Epithelial cell of prostate (primary cell): ENCODE measurements around the gene DCPS.
A peak's percentile ranks its signal among the peaks of the same experiment; 100 is the strongest.
"Not testable (repeated sequence)": the region's sequence is repeated elsewhere in the genome, so short reads cannot be mapped to it uniquely, and the experiment has no call there.

Experiments
- DNase-seq: peaks from one replicate; pipeline ENCODE4 v3.0.0-alpha.2; 2011; ENCODE audit warnings: low read depth, low spot score
- H3K27ac ChIP-seq: fragments of 450-650 bp; 2 replicates; pipeline ENCODE4 v1.5.1; 2017; ENCODE audit warnings: mild to moderate bottlenecking

The DCPS gene

DNA sequence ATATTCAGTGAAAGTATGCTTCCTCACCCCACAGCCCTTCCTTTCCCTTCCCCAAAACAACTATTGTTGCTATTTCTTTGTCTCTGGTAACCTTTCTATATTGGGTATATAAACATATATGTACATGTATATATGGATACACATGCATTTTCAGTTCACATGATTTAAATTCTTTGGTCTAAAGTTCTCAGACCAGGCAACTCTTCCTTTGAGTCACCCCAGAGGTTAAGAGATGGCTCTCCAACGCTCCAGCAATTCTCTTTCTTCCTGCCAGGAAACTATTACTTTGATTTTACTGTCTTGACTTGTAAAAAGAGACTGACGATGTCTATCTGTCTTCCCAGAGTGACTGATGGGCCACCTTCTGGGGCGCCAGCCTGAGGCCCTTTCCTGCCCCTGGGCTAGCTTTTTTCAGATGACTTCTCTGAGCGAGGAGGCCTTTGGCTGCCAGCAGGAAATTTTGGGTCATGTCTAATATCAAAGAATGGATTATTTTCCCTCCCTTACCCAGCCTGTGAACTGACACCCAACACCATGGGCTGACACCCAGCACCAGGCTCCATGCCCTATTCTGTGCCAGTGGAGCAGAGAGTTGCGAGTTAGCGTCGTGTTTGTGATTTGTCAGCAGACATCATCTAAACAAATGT lies 37.2 kb downstream of the DCPS start:
- peak overlapping the region; percentile 10 for H3K27ac ChIP-seq
- DNase-seq, result no peak

DNA sequence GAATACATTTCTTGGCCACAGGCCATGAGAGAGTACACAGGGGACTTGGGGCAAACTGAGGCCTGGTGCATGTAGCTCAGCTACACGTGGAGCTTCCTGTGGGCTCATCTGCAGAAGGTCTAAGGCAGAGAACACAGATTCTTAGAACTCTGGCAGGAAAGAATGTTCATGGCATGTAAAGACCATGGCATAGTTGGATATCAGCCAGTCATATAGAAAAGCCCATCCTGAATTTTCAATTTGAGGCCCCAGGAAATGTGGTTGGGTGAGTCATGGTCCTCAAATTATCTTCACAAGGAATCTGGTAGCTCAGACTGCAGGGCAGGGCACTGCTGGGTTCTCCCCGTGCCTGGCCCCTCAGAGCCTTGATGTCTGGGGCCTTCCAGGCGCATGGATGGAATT lies 37.9 kb downstream of the DCPS start:
- DNase-seq, result no peak
- peak overlapping the region; percentile 10 for H3K27ac ChIP-seq

DNA sequence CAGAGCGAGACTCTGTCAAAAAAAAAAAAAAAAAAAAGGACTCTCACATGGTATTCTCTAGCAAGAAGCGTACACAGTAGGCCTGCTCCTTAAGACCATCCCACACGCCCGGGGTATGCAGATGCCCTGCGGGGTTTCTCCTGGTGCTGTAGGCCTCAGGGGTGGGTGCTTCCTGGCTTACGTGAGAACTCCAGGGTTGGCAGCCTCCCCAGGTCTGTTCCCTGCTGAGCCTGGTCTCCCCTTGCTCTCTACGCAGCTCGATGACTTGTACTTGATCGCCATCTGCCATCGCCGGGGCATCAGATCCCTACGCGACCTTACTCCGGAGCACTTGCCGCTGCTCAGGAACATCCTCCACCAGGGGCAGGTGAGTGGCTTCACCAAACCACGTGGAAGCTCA lies 39.2 kb downstream of the DCPS start:
- no peak overlapping the region for H3K27ac ChIP-seq
- DNase-seq, result no peak

DNA sequence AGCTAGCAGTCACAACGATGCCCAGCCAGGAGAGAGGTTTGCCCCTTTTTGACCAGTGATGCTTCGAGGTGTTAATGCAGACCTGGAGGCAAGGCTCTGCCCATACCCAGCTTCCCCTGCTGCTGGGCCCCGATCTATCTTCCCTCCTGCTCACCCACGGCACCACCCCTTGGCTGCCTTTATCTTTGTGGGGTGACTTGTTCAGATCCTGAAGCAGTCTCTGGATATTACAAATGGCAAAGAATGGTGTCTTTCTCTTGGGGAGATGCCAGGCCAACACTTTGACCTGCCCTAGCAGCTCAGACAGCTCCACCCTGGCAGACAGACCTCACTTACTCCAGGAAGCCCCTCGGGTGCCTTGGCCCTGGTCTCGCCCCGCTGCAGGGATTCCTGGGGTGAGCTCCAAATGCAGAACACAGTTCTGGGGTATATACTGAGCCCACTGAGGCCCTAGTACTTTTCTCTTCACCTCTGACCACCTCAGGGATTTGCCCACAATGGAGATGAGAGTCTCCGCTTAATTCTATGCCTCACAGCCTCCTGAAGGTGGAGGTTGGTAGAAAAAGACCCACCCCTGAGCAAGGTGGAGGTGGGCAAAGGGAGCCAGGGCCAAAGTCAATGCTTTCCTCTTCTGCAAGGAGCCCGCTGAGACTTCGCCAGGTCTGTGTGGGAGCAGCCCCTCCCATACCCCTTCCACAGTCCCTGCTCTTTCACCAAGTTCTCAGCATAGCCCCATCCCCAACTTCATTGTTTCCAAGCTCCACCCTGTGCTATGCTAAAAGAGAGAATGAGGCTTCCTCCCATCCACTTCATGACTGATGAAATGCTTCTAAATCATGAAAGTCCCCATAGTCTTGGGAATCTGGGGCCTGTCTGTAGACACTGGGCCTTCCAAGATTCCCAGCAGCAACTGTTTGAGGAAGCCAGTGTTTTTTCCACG lies 40.6 kb downstream of the DCPS start:
- DNase-seq, result no peak
- no peak overlapping the region for H3K27ac ChIP-seq

DNA sequence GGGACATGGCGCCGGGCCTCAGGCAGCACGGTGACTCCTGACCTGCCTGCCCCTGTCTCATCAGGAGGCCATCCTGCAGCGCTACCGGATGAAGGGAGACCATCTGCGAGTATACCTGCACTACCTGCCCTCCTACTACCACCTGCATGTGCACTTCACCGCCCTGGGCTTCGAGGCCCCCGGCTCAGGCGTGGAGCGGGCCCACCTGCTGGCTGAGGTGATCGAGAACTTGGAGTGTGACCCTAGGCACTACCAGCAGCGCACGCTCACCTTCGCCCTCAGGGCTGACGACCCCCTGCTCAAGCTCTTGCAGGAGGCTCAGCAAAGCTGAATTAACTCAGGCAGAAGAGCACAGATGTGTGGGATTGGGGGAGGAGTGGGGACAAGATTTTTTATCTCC lies 41.4 kb downstream of the DCPS start:
- H3K27ac ChIP-seq, result peak overlapping the region; percentile 30
- no peak for DNase-seq

DNA sequence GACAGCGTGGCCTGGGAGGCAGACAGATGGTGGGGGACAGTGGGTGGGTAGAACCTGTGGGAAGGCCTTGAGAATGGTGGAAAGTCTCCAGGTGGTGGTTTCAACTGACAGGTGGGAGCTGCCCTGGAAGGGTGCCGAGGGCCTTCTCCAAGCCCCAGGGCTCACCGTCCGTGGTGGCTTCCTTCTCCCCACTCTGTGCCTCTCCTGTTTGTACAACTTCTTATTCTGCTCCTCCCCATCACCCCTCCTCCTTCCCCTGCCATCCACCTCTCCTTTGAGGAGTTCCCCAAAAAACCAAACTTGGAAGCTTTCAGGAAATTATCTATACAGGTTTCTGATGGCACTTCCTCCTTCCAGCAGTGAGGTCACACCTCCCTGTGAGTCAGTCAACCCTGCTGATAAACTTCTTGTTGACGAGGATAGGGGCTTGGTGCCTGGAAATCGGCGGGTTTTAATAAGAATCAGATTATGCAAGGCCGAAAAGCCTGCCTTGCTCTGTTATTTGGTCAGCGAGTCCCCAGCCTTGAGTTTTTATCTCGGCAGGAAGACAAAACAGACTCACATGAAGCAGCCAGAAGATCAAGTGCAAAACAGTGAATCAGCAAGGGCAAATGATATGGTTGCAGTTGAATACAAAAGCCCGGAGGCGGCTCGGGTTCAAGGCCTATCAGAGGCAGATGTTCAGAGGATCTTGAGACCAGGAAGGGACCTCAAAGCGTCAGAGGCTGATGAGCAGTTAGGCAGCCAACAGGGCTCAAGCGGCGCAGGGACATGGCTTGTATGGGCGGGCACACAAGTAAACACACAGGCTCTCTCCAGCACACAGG lies 42.1 kb downstream of the DCPS start:
- H3K27ac ChIP-seq, result peak overlapping the region; percentile 30
- DNase-seq, result no peak

DNA sequence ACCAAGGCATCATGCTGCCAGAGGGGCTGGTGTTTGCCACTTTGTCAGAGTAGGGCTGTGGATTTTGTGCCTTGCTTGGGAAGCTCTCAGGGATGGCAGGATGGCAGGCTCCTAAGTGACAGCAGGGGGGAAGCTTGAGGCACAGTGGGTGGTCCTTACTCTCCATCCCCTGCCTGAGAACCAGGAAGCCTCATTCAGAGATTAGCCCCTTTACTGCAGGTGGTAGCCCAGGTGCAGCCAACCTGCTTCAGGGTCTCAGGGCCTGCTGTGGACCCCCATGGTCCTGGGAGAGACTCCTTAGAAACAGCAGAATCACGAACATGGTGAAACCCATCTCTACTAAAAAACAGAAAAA lies 42.7 kb downstream of the DCPS start:
- H3K27ac ChIP-seq, result peak overlapping the region; percentile 30

DNA sequence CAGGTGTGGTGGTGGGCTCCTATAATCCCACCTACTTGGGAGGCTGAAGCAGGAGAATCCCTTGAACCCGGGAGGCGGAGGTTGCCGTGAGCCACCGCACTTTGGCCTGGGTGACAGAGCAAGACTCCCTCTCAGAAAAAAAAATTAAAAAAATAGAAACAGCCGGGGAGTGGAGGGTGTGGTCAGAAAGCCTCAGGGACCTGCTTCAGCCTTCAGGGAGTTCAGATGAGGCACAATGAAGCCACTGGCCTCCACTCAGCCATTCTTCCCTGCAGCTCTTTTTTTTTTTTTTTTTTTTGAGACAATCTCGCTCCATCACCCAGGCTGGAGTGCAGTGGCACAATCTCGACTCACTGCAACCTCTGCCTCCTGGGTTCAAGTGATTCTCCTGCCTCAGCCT lies 43.1 kb downstream of the DCPS start:
- H3K27ac ChIP-seq, DNase-seq: not testable (repeated sequence)

More for the DNA sequence above, 42.7 kb downstream of the DCPS start:
- no peak for DNase-seq

DNA sequence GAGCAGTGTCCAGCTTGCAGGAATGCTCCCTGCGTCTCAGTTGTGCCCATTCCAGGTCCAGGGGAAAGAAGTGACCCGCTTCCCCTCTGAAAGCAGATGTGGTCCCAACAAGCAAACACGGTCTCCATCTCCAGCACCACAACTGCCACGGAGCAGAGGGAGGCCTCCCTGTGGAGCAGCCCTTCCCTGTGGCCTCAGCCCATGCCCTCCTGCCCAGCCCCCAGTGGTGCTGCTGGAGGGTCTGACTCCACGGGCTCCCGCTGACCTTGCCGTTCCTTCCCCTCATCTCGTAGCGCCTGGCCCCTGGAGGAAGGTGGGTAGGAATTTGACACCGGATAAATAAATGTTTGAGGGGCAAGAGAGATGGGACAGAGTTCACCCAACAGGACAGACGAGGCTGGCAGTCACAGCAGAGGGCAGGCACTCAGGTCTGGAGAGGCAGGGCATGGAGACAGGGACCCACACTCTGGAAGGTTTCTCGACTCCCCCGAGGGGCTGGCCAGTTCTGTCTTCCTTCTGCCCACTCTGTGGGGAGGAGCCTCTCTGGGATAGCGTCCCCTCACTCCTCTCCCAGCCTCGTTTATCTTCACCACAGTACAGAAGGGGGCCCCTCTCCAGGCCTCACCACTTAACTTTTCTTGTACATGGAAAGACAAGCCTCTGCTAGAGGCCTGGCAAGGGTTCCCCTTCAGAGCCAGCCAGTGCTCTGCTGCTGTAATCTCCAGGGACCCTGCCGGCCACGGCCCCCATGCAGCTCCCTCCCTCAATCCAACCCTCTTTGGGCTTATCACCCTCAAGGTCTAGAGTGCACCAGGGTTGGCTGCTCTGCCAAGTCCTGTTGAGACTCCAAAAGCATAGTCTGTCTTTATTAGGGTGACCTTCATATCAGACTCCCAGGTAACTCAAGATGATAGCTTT lies 44.1 kb downstream of the DCPS start:
- no peak overlapping the region for H3K27ac ChIP-seq
- DNase-seq, result no peak

DNA sequence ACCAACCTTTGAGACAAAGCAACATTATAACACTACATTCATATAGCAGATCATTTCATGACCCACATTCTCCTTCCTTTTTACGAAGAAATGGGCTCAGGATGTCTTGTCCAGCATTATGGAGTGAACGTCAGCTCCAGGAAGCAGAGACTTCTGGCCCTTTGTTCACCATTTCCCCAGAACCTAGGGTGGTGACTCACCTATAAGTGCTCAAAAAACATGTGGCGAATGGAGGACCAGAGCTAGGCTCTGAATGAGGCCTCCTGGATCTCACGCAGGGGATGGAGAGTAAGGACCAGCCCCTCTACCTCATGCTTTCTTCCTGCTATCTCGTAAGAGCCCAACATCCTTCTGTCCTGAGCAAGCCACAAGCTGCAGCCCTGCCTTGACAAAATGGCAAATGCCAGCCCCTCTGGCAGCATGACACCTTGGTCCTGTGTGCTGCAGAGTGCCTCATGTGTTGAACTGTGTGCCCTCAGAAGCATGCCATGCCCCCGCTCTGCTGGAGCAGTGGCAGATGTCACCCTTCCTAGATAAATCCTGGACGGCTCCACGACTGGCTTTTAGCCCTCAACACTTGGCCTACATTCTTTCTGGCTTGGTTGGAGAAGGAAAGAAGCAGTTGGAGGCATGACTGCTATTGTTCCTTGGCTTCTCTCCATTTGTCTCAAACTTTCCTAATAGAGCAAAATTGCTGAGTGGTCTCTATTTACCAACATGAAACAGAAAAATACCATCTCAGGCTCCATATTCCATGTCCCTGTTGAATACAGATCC lies 45.1 kb downstream of the DCPS start:
- H3K27ac ChIP-seq, result no peak overlapping the region
- DNase-seq, result no peak

DNA sequence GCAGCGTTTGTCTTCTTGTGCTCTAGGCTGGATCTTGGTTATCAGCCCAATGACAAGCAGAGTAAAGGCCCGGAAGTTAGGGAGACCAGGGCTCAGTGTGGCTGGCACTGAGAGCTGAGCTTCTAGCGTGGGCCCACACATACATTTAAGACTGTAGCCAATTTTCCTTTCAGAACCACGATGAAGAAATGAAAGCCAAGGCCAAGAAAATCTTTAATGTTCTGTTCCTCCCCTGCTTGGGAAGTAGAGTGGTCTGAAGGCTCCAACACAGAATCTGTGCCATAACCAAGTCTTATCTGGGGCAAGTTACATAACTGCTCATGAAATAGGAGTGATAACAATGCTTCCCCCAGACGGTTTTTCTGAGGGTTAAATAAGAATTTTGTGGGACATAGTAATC lies 47.0 kb downstream of the DCPS start:
- no peak overlapping the region for H3K27ac ChIP-seq
- no peak for DNase-seq

DNA sequence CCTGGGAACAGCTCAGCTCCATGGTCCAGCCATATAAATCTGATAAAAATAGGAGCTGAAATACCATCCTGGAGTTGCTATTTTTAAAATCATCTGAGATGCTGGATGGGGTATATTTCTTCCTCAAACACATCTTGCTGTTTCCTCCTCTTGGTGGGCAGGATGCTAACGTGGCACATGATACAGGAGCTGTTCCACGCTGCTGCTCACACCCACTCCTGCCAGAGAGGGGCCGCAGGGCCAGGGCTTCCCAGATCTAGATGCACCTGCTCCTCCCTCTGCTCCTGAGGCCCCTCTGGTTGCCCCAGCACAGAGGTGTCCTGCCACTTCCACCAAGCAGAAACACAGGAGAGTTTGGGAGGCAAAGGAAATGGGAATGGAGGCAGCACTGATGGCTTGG lies 48.3 kb downstream of the DCPS start:
- DNase-seq, result no peak
- H3K27ac ChIP-seq, result peak overlapping the region; percentile 85

DNA sequence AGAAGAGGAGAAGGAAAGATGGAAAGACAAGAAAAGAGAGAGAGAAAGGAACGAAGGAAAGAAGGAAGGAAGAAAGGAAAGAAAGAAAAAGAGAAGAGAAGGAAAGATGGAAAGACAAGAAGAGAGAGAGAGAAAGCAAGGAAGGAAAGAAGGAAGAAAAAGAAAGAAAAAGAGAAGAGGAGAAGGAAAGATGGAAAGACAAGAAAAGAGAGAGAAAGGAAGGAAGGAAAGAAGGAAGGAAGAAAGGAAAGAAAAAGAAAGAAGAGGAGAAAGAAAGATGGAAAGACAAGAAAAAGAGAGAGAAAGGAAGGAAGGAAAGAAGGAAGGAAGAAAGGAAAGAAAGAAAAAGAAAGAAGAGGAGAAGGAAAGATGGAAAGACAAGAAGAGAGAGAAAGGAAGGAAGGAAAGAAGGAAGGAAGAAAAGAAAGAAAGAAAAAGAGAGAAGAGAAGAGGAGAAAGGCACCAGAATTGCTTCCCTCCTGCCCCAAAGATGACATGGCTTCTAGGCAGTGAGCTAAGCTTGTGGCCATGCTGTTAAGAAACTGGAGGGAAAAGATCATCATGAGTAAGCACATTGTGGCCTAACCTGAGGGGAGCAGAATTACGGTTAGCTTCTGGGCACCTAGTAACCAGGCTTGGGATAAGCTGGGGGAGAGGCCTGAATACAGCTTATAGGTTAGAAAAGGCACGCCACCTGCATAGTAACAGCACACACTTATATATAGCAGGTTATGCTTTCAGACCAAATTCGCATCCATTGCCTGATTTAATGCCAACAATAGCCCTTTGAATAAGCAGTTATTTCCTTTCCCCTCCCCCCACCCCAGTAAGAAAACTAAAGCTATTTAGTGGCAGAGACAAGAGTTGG lies 49.3 kb downstream of the DCPS start:
- peak overlapping the region; percentile 85 for H3K27ac ChIP-seq
- DNase-seq, result peak; percentile 43

DNA sequence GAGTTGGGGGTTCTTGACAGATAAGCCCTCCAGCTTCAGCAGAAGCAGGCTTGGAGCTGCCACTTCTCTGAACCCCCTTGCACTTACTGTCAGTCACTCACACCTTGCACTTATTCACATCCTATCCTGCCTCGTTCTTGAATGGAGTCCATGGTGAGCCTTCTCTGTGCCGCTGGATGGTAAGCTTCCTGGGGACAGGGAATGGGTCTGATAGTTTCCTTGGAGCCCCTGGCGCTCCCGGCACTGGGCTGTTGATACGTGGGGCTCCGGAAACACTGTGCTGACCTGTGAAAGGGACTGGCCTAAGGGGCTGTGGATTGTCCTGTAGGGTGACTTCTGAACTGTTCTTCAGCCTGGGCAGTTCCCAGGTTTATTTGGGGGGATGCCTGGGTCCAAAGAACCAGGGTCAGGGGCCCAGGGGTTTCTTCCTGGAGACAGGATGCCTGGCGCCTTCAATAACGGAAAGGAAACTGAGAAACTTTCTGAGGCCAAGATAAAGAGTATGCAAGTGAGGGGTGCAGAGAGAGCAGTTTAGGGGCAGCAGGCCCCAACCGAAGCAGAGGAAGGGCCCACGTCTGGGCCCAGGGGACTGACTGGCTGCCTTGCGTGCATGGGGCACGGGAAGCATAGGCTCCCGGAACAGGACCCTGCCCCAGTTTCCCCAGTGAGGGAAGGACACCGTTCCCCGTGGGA lies 50.9 kb downstream of the DCPS start:
- no peak for DNase-seq

DNA sequence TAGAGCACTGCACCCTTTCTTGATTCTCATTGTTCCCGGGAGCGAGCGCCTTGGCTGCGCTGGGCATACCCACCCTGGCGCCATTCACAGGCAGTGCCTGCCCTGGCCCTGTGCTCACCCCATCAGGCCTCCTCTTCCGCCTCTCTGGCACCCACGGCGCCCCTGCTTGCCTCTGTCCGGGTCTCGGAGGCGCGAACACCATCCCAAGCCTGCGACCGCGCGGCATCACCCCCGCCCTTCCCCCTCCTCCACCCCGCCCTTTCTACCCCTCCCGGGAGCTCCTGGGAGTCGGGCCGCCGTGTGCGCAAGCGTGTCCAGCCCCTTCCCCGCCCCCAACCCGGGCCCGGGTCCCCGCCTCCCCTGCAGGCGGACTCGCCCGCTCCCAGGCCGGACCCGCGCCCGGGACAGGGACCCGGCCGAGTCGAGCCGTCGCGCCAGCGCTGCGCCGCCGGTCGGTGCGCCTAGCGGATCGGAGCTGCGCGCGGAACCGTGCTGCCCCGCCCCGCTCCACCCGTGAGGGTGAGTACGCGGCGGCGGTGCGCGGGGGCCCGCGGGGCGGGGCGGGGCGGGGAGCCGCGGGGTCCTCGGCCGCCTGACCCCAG lies 51.6 kb downstream of the DCPS start, which contains the start of gene ST3GAL4:
Gene ST3GAL4, plus strand, starts transcription at position 363 of the 602 bp plus-strand sequence. CDS start 50,470 bp downstream, outside the sequence.
- H3K27ac ChIP-seq, result peak within 1 kb of the TSS; percentile 85

More for the DNA sequence above, 50.9 kb downstream of the DCPS start:
- H3K27ac ChIP-seq, result peak overlapping the region; percentile 85

DNA sequence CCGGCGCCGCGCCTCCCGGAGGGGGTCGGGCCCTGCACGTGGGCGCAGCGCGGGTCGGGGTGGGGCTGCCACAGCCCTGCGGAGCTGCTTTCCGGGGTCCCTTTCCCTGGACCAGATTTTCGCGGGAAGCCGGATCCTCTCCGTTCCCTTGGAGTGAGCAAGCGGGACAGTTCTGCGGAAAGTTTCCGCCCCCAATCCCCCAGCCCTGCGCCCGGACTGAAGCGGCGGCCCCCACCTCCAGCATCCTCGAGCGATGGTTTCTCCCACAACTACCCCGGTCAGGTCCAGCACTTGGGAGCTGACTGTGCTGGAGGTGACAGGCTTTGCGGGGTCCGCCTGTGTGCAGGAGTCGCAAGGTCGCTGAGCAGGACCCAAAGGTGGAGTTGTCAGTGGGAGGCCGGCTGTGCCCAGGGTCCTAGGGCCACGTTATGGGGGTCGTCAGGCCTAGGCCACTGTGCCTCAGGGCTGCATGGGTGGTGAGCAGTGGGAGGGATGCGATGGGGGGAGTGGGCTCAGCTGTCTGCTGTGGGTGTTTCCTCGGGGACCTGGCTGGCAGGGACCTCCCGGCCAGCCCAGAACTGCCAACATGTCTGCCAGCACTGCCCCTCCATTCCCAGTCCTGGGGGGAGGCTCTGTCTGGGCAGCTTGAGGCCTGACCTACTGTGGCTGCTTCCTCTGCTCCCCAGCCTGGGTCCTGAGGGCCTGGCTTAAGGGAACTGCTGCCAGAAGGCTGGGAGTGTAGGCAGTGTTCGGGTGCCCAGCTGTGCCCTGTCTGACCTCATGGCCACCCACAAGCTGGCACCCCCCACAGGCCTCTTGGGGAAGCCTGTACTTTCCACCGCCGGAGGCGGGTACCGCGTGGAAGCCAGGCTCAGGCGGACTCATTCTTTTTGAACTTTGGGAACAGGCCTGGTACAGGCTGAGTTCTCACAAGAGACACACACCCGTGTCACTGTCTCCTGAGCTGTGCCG lies 52.4 kb downstream of the DCPS start:
- no peak for DNase-seq
- H3K27ac ChIP-seq, result peak overlapping the region; percentile 85

More for the DNA sequence above, 51.6 kb downstream of the DCPS start, which contains the start of gene ST3GAL4:
- DNase-seq, result no peak
